HG03439 (cell line): ENCODE results near the gene TNFAIP6.

Source experiments
- ATAC-seq: cut with Tn5 transposase; IDR thresholded peaks from one replicate; pipeline ENCODE4 v1.9.1; 2021; ENCODE audit warnings: mild to moderate bottlenecking, moderate library complexity; ENCODE audit not compliant: unreplicated experiment

The TNFAIP6 gene

GRCh38 chr2:151359768-151360461 lies 2.5 kb downstream of the TNFAIP6 start:
- ATAC-seq, result no peak

GRCh38 chr2:151361674-151362370 lies 4.4 kb downstream of the TNFAIP6 start:
- ATAC-seq, result no peak

GRCh38 chr2:151363709-151364108 lies 6.3 kb downstream of the TNFAIP6 start:
- ATAC-seq, result peak; percentile 64

- ATAC-seq, result no peak
Measured at GRCh38 chr2:151367571-151367970, 10.2 kb downstream of the TNFAIP6 start.

- ATAC-seq, result peak; percentile 91
Measured at GRCh38 chr2:151374436-151374835, 17.0 kb downstream of the TNFAIP6 start.

DNA sequence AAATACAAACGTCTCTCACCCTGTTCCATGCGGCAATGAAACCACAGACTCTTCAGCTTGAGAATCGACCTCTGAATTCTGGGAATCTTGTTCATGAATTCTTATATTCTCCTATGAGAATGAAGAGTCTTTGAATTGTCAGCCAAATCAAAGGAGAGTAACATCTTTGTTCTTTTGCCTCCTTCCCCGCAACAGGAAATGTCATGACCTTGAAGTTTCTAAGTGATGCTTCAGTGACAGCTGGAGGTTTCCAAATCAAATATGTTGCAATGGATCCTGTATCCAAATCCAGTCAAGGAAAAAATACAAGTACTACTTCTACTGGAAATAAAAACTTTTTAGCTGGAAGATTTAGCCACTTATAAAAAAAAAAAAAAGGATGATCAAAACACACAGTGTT lies 21.8 kb downstream of the TNFAIP6 start:
- ATAC-seq, result no peak

GRCh38 chr2:151380580-151381235 lies 23.3 kb downstream of the TNFAIP6 start:
- ATAC-seq, result no peak

DNA sequence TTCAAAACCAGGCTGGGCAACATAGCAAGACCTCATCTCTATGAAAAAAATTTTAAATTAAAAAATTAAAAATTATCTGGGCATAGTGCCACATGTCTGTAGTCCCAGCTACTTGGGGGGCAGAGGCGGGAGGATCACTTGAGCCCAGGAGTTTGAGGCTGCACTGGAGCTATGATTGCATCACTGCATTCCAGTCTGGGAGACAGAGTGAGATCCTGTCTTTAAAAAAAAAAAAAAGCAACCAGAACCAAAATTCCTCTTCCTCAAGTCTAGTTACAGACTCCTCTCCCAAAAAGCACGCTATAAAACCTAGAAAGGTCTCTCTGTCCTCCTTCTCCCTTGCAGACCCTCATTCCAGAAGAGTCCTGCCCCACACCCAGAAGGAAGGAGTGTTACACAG lies 23.9 kb downstream of the TNFAIP6 start:
- no peak for ATAC-seq

DNA sequence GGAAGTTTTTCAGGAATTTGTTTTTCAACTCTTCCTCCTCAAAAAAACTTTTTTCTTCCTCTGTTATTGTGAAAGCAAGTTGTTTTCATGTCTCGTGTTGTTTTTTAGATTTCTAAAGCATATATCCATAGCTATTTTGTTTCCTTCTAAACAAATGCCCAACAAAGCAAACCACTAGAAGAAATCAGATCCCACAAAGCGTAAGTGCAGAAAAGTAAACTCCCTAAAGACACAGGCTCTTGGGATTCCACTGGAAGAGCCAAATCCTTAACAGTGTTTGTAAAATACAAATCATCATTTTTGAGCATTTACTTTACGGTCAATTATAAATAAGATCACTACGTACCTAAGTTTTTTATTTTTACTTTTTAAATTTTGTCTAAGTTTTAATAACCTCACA lies 30.6 kb downstream of the TNFAIP6 start:
- ATAC-seq, result no peak

GRCh38 chr2:151391436-151391835 lies 34.0 kb downstream of the TNFAIP6 start:
- ATAC-seq, result no peak

GRCh38 chr2:151394509-151394908 lies 37.1 kb downstream of the TNFAIP6 start:
- ATAC-seq, result no peak

DNA sequence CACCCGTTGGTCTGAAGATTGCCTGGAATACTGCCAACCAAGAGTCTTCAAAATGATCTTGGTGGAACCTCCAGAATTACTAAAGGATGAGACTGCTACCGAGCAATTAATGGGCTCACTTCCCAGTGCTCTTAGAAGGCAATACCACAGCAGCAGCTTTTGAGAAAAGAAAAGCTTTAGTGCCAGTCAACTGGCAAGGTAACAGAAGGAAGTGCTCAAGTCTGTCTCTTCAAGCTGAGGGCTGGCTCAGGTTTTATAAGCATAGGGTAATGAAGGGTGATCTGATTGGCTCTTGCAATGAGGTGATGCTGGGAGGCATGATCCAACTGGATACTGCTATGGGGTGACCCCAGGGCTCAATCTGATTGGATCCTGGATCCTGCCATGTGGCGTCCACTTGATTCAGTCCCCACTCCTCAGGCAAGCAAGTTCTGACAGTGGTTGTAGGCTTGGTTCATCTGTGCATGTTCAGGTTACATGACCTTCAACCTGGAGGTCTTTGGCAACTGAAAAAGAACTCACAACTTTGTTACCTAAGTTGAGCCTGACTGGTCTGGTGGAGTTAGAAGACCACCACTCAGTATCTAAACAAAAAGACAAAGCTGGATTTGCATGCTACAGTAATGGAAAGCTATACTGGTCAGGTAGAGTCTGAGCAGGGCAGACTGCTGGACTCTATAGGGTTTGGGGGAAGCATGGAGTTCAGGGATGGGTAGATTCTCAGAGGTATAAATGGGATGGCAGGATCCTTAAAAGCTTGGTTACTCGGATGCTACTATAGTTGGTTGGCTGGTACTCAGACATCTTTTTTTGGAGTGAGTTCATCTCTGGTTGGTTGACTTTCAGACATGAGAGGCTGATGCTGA lies 38.4 kb downstream of the TNFAIP6 start:
- ATAC-seq, result no peak

- ATAC-seq, result no peak
Measured at GRCh38 chr2:151399981-151400380, 42.6 kb downstream of the TNFAIP6 start.

GRCh38 chr2:151401149-151401548 lies 43.8 kb downstream of the TNFAIP6 start:
- ATAC-seq, result no peak

DNA sequence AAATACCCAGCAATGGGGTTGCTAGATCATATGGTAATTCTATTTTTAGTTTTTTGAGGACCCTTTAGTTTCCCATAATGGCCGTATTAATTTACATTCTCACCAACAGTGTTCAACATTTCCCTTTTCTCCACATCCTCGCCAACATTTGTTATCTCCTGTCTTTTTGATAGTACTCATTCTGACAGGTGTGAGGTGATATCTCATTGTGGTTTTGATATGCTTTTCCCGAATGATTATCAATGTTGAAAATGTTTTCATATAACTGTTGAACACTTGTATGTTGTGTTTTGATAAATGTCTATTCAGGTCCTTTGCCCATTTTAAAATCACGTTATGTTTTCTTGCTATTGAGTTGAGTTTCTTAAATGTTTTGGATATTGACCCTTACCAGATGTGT lies 46.5 kb downstream of the TNFAIP6 start:
- no peak for ATAC-seq

DNA sequence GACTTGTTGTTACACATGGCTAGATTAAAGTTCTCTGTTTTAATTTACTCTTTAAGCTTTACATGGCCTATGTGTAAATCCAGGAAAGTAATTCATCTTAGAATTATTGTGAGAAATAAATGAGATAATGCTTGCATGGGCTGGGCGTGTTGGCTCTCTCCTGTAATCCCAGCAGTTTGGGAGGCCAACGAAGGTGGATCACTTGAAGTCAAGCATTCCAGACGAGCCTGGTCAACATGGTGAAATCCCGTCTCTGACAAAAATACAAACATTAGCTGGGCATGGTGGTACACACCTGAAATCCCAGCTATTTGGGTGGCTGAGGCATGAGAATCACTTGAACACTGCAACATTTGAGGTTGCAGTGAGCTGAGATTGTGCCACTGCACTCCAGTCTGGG lies 48.0 kb downstream of the TNFAIP6 start:
- no peak for ATAC-seq

DNA sequence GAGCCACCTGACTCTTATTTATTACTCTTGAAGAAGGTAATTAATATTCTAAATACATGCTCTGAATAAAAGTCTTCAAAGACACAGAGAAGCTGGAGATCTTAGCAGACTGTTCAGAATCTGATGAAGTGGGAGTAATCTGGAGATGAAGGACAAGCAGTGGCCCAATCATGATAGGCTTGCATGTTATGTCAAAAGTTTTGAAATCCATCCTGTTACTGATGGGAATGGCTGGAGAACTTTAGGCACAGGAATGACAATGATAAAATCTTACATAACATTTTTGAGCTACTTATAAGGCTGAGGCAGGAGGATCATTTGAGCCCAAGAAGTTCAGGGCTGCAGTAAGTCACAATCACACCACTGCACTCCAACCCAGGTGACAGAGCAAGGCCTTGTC lies 49.9 kb downstream of the TNFAIP6 start:
- no peak for ATAC-seq

- no peak for ATAC-seq
Measured at GRCh38 chr2:151408788-151409600, 51.6 kb downstream of the TNFAIP6 start.

GRCh38 chr2:151409601-151410484 lies 52.5 kb downstream of the TNFAIP6 start, which contains the start of gene RIF1:
Gene RIF1 (plus strand): TSS chr2:151409902. CDS start chr2:151410424, 522 bp downstream.
- ATAC-seq, result peak; percentile 98
